GM20000 (cell line): Measurements from ENCODE around the gene ACAT2.
A peak's percentile ranks its signal among the peaks of the same experiment; 100 is the strongest.
"Not testable (repeated sequence)": the region's sequence is repeated elsewhere in the genome, so short reads cannot be mapped to it uniquely, and the experiment has no call there.

Experiments
- DNase-seq: peaks from one replicate; pipeline ENCODE4 v3.0.0; 2012; ENCODE audit warnings: low spot score
- TF ChIP-seq, protein P1 (sequence below): IDR thresholded peaks from 2 replicates; pipeline ENCODE4 v1.5.1; 2012; ENCODE audit warnings: mild to moderate bottlenecking, control low read depth; ENCODE audit errors: extremely low read depth, missing control alignments

The ACAT2 gene

DNA sequence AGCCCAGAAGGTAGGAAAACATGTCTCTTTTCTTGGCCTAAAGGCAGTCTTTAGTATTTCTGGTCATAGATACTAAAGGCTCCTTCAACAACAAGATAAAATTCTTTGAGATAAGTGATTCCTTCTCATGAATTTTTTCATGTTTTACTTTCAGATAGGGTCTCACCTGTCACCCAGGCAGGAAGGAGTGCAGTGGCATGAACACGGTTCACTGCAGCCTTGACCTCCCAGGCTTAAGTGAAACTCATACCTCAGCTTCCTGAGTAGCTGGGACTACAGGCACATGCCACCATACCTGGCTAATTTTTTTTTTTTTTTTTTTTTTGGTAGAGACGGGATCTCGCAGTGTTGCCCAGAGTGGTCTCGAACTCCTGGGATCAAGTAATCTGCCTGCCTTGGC, 47.3 kb downstream of the ACAT2 start:
- DNase-seq = no peak
- TF ChIP-seq, protein P1, sequence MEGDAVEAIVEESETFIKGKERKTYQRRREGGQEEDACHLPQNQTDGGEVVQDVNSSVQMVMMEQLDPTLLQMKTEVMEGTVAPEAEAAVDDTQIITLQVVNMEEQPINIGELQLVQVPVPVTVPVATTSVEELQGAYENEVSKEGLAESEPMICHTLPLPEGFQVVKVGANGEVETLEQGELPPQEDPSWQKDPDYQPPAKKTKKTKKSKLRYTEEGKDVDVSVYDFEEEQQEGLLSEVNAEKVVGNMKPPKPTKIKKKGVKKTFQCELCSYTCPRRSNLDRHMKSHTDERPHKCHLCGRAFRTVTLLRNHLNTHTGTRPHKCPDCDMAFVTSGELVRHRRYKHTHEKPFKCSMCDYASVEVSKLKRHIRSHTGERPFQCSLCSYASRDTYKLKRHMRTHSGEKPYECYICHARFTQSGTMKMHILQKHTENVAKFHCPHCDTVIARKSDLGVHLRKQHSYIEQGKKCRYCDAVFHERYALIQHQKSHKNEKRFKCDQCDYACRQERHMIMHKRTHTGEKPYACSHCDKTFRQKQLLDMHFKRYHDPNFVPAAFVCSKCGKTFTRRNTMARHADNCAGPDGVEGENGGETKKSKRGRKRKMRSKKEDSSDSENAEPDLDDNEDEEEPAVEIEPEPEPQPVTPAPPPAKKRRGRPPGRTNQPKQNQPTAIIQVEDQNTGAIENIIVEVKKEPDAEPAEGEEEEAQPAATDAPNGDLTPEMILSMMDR = no peak

DNA sequence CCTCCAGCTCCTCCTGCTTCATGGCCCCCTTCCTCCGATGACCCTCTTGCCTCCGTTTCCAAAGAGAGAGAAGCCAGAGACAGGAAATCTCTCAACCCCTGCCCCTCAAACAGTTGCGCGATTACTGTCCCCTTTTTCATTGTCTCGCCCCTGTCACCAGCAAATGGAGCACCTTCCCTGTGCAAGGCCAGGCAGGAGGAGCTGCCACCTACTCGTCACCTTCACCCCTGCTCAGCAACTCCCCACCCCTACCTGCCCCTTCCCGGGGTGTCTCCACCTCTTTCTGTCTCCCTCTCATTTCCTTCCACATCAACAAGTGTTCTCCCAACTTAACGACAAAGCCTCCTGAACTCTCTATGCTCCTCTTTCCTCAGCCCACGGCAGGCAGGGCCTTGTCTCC, 51.9 kb downstream of the ACAT2 start:
- no peak for DNase-seq
- TF ChIP-seq, protein P1 = no peak

DNA sequence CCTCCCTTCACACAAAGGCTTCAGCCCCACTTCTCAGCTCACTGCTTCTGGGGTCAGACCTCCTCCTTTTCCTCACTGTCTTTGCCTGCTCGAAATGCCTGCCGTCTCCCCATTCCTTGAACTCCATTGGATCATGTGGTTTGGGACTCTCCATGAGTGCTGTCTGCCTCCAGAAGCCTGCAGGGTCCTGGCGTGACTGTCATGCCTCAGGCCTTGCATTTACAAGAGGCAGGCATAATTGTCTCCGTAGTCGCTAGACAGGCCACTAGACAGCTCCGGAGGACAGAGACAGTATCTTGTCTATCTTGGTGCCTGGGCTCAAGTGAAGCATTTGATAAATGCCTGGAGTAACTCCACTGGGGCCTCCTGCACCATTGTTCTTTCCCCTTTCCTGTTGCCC, 53.6 kb downstream of the ACAT2 start:
- TF ChIP-seq, protein P1 = no peak
- DNase-seq = no peak

DNA sequence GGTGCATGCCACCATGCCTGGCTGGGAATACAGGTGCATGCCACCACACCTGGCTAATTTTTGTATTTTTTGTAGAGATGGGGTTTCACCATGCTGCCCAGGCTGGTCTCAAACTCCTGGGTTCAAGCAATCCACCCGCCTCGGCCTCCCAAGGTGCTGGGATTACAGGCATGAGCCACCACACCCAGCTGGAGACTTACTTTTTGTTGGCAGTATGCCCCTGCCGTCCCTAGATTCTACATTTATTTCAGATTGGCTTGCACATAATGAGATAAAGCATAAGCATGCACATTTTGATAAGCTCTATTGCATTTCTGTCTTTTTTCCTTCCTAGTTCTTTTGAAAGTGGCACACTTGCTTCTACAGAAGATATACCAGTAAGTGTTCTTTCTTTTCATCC, 54.9 kb downstream of the ACAT2 start:
- DNase-seq = not testable (repeated sequence)

DNA sequence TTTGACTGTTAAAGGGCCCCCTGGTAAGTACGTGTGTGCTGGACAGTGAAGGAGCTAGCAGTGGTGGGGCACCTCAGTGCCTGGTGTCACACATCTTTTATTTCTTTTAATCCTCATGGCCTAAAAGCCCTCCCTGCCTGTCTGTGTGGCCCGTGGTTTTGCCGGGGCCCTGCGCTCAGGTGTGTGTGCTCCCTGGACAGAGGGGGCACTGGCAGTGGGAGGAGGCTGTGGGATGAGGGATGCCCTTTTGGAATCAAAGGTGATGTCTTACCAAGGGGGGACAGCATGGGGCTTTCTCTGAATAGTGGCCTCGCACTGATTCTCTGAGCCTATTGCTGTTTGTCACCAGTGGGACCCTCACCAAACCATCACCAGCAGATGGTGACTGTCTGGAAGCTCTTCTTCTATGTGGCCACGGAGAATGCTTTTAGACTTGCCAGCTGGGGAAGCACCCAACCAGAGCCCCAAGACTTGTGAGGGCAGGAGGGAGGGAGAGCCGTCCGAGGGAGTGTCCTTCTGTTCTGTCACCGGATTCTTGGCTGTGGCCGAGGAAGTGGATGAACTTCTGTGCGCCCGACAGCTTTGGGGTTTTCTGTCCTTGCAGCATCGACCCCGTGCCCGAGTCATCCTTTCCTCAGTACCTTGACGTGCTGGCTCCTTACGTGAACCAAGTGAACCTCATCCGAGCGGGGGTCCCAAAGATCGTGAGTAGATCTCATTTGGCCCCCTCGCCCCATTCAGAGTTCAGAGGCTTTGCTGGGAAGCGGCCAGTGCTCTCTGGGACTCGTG, 56.3 kb downstream of the ACAT2 start:
- DNase-seq = no peak
- TF ChIP-seq, protein P1 = no peak

DNA sequence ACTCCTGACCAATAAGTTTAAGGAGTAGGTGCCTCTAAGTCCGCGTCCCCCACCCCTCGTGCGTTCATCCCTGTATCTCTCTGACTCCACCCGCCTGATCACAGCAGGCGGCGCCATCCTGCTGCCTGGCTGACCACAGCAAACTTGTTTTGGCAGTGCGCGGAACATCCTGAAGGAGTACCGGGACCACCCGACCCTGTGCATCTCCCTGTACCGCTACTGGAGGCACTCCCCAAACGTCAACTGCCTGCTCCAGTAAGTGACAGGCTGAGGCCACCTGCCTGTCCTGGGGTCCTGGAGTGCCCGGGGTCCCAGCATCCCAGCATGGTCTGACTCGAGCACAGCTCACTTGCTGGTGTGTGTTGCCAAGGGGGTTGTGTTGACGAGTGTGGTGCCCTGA, 57.3 kb downstream of the ACAT2 start:
- no peak for DNase-seq
- TF ChIP-seq, protein P1 = no peak

DNA sequence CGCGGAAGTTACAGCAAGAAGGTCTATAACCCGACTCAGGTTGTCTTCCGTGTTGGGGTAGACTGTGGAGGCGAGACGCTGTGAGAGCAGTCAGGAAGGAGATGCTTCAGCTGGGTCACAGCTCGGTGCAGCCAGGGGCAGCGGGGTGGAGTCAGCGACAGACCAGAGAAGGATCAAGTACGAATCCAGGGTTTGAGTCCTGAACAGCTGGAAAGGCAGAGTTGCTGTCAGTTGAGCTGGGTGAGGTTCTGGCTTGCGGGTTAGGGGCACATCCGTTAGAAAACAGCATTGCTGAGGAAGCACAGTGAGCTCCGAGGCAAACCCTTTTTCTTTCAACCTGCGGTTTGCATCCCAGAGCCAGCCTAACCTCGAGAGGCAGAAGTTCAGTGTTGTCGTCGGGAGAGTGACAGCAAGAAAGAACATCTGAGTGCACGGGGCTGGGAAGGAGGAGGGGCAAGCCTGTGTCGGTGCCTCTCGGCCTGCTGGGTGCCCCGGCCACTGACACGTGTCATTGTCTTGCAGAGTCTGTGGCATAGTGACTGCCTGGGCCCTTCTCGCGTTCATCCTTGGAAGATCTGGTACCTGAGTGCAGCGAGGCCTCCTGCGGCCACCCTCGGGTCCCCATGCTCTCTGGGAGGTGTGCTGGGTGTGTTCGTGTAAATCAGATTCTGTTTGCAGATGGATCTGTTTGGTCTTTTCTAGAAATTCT, 58.2 kb downstream of the ACAT2 start:
- TF ChIP-seq, protein P1 = no peak

DNA sequence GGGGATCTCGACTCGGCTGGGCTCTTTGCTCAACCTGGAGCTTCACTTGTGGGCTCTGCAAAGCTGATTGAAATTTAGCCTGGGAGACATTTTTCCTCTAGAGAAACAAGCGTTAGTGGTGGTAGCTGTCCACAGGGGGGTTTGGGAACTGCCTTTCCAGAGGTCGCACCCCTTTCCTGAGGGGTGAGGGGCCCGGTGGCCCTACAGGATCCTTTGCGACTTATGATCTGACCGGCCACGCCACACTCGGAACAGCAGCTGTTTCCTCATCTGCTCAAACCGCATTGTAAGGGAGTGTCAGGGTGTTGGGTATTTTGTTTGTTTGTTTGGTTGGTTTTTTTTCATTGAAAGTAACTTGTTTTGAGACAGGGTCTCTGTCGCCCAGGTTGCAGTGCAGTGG, 59.3 kb downstream of the ACAT2 start:
- TF ChIP-seq, protein P1 = no peak
- DNase-seq = no peak

More for the DNA sequence above, 58.2 kb downstream of the ACAT2 start:
- peak; percentile 66 for DNase-seq
